ENCODE measurements around the gene MSANTD1.

The MSANTD1 gene

GRCh38 chr4:3267576-3268394 lies 18.8 kb downstream of the MSANTD1 start:
- DNase-seq, result no peak

- DNase-seq, result no peak
Measured at GRCh38 chr4:3268395-3269104, 19.6 kb downstream of the MSANTD1 start.

DNA sequence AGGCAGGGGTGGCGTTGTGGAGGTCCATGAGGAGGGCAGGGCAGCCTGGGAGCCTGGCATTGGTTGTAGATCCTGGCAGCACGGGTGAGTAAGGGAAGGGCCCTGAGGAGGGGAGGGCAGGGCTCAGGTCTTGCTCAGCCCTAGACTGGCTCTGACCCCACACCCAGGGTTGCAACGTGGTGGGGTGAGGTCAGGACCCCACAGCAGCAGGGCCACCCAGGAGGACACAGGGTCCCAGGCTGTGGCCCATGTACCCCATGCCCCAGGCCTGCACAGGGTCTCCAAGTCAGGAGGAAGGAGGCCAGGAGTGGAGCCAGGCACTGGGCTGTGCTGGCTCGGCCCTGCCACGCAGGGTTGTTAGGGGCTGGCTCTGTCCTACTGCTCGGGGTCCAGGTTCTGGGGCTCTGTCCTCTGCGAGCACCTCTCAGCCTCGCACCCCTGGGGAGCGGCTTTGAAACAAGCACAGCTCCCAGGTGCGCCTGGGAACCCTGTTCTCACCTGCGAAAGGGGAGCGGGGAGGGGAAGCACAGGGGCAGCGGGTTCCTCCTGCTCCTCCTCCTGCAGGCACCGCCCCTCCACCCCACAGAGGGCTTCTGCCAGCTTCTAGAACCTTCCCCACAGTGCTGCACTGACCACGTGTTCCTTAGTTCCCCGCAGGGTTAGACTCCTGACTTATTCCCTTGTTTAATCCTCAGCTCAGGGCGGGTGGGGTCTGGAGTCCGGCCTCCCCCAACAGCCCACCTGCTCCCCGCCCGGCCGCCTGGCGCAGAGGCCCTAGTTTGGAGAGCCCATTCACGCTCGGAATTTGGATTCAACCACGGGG lies 20.4 kb downstream of the MSANTD1 start:
- no peak for DNase-seq

GRCh38 chr4:3269991-3270611 lies 21.1 kb downstream of the MSANTD1 start:
- DNase-seq, result no peak

DNA sequence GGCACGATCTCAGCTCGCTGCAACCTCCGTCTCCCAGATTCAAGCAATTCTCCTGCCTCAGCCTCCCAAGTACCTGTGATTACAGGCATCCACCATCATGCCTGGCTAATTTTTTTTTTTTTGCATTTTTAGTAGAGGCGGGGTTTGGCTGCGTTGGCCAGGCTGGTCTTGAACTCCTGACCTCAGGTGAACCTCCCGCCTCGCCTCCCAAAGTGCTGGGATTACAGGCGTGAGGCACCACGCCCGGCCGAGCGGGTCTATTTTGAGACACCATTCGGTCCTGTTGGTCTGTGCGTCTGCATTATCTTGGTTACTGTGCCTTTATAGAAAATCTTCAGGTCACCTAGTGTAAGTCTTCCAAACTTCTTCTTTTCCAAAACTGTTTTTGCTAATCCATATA lies 22.2 kb downstream of the MSANTD1 start:
- DNase-seq, result no peak

DNA sequence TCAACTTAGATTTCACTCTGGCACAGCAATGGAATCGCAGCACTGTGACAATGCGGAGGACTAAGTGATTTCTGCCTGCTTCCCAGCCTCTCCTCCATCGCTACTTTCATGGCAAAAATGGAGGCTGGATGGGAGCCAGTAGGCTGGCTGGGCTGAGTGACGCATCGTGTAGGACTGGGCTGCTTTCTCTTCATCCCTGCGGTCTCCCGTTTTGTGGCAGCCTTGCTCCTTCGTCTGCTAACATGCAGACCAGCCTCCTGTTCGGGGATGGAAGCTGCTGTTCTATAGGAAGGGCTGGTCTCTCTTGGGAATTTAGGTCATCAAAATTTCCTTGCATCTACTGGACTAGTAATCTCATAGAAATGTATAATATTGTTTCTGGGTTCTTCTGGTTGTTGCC lies 28.0 kb downstream of the MSANTD1 start:
- DNase-seq, result no peak

GRCh38 chr4:3280466-3280865 lies 31.5 kb downstream of the MSANTD1 start:
- no peak for DNase-seq

- no peak for DNase-seq
Measured at GRCh38 chr4:3283483-3283882, 34.5 kb downstream of the MSANTD1 start.

GRCh38 chr4:3283916-3284315 lies 35.0 kb downstream of the MSANTD1 start:
- DNase-seq, result no peak

- no peak for DNase-seq
Measured at GRCh38 chr4:3284734-3285557, 36.0 kb downstream of the MSANTD1 start.

GRCh38 chr4:3285558-3286334 lies 36.8 kb downstream of the MSANTD1 start:
- DNase-seq, result no peak

GRCh38 chr4:3286335-3287175 lies 37.6 kb downstream of the MSANTD1 start:
- no peak for DNase-seq

GRCh38 chr4:3287271-3287971 lies 38.5 kb downstream of the MSANTD1 start:
- no peak for DNase-seq

GRCh38 chr4:3287972-3288570 lies 39.1 kb downstream of the MSANTD1 start:
- no peak for DNase-seq

DNA sequence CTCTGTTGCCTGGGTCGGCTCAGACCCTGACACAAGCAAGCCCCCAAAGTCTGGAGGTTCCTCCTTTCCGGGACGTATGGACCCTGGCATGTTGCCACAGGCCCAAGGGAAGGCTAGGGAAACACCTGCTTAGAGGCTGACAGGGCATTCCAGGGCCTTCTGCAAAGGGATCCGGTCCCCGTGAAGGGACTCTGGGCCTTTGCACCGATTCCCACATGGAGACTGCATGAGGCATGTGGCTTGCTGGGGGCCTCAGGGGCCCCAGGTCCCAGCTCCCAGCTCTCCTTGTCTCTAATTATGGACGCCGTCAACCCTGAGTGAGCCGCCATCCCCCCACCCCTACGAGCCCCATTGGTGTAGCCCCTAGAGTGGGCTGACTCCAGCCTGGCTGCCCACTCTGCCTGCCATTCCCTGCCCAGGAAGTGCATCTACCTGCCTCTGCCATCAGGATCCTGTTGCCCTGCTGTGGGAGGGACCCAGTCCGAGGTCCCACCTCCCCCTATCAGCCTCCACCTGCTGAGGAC lies 39.7 kb downstream of the MSANTD1 start:
- no peak for DNase-seq

DNA sequence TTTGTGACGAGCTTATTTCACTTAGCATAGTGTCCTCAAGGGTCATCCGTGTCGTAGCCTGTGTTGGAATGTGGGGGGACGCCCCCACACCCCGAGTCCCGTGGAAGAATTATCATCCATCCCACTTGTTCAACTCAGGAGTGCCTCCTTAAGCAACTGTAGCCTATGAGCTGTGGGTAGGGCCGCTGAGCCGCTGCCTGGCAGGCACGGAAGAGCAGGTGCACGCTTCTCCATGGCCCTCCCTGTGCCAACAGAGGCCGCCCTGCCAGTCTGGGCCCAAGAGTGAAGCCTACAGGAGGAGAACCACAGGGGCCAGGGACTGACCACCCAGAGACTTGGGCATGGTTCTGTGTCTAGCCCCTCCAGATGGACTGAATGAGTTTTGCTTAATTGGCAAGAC lies 41.5 kb downstream of the MSANTD1 start:
- no peak for DNase-seq

GRCh38 chr4:3290889-3291321 lies 41.9 kb downstream of the MSANTD1 start:
- no peak for DNase-seq

DNA sequence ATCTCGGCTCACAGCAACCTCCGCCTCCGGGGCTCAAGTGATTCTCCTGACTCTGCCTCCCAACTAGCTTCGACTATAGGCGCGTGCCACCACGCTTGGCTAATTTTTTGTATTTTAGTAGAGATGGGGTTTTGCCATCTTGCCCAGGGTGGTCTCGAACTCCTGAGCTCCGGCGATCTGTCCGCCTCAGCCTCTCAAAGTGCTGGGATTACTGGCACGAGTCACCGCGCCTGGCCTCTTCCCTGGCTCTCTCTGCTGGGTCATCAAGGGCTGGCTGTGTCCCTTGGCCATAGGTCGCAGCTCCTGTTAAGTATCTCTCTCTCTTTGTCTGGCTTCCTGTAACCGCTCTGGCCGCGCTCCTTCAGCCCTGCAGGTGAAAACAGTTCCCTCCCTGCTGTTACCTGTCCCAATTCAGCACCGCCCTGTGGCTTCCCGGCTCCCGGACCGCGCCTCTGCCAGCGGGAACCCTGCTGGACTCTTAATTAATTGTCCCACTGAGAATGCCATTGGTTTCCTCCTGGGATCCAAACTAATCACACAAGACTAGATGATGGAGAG lies 42.5 kb downstream of the MSANTD1 start:
- DNase-seq, result no peak

All from activated CD4-positive, alpha-beta T cell treated with anti-CD3 and anti-CD28 coated beads for 4 hours (primary cell).